HG02642 (cell line): ENCODE results near the gene XPO5.
"Not testable (repeated sequence)": the region's sequence is repeated elsewhere in the genome, so short reads cannot be mapped to it uniquely, and the experiment has no call there.

Source experiments
- ATAC-seq: cut with Tn5 transposase; IDR thresholded peaks from one replicate; pipeline ENCODE4 v1.9.1; 2021; ENCODE audit warnings: mild to moderate bottlenecking; ENCODE audit not compliant: unreplicated experiment, poor library complexity

XPO5 gene

DNA sequence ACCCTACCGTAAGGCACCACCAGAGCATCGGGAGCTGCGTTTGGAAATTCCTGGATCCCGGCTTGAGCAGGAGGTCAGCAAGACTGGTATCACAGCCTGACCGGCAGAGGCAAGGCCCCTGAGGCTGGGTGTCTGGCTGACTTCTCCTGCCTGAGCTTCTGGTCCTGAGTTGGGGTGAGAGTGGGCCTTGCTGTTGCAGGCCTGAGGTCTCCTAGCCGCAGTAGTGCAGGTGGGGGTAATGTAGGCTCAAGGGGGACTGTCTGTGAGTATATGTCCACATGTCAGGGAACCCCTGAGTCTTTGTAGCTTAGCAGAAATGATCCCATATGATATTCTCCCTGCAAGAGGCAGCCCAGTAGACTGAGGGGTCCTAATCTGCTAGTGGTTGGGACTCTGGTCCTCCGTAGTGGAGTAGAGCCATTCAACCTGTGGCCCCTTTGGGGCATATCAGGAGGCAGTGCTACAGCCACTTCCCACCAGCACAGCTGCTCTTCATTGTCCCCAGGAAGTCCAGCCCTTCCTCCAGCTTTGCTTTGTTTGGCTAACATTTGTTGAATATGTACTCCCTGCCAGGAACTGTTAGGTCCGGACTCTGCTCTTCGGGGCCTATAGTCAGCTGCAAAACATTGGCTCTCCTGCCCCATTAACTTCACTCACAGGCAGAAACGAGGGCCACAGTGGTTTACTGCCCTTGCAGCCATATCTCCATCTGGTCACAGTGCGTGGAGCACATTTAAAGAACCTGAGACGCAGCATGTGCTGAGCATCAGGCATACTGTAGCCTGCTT, 76.6 kb downstream of the XPO5 start:
- ATAC-seq: no peak

DNA sequence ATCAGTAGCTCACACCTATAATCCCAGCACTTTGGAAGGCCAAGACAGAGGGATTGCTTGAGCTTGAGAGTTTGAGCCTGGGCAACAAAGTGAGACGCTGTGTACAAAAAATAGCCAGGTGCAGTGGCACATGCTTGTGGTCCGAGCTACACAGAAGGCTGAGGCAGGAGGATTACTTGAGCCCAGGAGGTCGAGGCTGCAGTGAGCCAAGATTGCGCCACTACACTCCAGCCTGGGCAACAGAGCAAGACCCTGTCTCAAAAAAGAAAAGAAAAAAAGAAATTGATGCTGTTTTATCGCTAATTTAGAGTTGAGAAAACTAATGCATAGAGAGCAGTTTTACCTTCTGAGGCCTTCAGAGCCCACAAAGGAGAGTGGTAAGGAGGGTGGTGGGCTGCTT, 77.5 kb downstream of the XPO5 start:
- ATAC-seq: not testable (repeated sequence)

DNA sequence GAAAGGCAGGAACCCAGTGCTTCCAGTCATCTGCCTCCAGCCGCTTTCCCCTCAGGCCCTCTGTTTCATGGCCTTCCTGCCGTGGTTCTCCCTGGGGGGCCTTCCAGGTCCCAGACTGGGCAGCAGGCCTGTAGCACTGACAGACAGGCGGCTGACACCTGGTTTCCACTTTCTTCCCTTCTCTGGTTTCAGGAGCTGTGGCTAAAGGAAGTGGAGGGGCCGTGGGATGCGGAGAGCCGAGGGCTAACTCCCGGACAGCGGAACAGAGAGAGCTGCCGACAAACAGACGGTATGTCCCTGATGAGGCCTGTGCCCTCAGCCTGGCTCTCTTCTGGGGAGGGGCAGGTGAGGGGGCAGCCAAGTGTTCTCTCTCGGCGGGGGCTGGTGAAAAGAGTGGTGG, 78.1 kb downstream of the XPO5 start:
- ATAC-seq: no peak

DNA sequence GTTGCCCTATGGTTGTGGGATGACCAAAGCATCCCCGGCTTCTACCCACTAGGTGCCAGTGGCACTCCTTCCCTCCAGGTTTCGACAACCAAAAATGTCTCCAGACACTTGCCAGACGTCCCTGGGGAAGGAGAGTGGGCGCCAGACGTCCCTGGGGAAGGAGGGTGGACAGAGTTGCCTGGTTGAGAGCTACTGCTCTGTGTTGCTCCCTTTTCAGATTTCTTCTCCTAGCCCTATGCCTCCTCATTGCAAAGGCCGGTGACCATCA, 78.8 kb downstream of the XPO5 start:
- no peak for ATAC-seq

DNA sequence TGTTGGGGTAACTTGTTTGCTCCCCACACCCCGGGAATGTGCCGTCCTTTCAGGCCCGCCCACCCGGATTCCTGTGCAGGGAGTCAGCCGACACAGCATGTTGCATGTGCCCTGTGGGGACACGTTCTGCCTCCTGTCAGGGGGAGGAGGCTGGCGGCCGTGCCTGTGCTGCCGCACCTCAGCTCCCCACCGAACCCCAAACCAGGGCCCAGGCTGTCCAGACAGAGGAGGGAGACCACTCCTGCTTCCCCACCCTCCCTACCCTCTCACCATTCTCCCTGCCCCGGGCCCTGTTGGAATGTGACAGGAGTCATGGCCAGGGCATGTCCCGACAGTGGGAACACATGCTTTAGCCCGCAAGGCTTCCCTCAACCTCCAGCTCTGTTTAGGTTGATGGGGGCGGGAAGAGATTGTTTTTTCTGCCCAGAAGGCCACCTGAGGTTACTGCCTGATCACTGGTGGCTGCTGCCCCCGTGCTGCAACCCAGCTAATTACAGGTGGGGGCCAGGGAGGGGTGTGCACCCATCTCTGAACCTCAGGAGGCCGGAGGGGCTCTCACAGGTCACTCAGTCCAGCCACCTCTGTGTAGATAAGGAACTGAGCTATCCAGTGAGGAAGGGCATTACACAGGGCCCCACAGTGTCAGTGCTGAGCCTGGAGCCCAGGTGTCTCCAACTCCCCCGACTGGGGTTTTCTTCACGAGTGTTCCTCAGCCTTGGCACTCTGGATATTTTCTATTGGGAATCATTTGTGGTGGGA, 79.3 kb downstream of the XPO5 start:
- ATAC-seq: no peak

DNA sequence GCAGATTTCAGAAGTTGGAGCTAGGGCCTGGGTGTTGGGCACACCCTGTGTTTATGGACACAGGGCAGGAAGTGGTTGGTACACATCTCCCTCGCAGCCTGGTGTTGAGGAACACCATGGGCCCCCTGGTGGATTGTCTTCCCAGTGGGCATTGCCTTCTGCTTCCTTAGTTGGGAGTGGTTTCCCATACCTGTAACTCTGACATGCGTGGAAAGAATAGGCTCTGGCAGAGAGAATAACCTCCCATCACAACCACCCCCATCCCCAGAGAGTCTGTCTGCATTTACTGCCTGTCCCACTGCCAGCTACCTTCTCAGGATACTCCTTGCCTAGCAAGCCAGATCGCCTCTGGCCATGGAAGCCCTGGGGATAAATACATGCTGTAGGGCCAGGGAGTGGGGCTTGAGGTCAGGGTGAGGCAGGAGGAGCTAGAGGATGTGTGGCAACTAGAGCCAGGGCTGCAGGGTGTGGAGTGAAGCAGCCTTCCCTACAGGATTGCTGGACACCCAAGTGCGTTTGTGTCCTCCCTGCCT, 80.4 kb downstream of the XPO5 start:
- no peak for ATAC-seq

DNA sequence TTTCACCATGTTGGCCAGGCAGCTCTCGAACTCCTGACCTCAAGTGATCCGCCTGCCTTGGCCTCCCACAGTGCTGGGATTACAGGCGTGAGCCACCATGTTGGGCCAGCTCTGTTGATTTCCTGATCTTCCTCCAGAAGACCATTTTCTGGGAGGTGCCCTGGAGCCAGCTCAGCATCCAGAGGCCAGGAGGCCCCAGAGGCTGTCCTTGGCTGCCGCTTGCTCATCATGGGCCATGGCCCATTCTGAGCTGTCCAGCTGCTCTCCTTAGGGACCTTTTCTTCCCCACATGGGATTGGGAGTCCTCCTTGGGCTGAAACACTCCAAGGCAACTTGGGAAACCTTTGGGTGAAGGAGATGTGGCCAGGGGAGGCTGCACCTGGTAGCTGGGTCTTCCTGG, 81.1 kb downstream of the XPO5 start:
- ATAC-seq: no peak

DNA sequence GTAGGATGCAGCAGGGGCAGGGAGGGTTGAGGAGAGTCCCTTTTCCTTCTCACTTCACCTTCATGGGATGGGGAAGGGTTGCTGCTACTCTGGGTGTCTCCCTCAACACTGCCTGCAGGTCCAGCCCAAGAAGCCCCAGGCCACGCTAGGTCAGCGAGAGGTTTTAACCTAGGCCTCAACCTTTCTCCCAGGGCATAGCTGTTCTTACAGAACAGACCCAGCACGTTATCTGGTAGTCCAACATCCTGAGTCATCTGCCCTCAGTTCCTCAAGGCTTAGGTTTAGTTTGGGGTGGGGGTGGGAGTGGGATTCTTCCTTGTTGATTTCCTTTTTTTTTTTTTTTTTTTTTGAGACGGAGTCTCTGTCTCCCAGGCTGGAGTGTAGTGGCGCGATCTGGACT, 81.5 kb downstream of the XPO5 start:
- ATAC-seq: no peak

DNA sequence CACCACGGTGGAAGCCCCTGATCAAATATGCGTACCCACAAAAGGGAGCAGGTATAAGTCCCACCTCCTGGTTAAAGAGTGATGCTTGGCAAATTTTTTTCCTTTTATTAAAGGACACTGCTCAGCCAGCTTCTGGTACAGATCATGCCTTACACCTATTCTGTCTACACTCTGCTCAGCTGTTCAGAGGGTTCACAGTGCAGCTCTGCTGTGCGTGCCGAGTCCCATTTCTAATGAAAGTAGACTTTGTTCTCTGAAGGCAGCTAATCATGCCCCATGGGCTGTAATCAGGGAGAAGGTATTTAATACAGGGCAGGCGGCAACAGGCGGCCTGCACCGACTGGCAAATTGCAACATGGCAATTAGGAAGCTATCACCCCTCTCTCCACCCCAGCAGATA, 82.0 kb downstream of the XPO5 start:
- ATAC-seq: no peak

DNA sequence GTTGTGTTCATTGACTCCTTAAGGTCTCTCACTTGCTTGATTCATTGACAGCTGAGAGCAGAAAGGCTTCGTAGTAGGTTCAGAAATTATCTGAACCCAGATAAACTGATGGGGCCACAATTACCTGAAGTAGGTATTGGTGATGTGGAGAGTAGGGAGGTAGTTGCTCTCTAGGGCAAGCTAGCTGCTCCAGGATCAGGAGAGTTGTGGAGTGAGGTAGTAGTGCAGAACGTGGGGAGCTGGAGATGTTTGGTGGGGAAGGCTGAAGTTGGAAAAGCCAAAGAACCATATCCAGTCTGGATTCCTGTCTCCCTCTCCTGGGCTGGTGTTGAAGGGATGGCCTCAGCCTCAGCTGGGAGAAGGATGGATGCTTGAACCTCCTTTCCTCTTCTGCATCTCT, 82.6 kb downstream of the XPO5 start:
- no peak for ATAC-seq

DNA sequence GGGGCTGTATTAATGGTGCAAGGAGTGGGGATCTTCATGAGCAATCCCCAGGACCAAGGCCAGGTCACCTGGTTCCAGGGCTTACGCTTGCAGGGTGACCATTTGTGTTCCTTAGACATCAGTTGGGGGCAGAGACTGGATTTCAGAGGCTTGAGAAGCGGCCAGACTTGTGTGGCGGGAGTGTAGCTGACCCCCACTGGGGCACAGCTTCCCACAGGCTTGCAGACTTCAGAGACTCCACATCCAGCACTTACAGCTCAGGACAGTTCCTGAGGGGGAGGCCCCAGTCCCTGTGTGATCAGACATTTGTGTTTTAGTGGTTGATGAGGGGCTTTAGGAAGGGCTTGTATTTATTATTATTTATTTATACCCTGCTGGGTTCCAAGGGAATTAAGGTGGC, 83.2 kb downstream of the XPO5 start:
- no peak for ATAC-seq

DNA sequence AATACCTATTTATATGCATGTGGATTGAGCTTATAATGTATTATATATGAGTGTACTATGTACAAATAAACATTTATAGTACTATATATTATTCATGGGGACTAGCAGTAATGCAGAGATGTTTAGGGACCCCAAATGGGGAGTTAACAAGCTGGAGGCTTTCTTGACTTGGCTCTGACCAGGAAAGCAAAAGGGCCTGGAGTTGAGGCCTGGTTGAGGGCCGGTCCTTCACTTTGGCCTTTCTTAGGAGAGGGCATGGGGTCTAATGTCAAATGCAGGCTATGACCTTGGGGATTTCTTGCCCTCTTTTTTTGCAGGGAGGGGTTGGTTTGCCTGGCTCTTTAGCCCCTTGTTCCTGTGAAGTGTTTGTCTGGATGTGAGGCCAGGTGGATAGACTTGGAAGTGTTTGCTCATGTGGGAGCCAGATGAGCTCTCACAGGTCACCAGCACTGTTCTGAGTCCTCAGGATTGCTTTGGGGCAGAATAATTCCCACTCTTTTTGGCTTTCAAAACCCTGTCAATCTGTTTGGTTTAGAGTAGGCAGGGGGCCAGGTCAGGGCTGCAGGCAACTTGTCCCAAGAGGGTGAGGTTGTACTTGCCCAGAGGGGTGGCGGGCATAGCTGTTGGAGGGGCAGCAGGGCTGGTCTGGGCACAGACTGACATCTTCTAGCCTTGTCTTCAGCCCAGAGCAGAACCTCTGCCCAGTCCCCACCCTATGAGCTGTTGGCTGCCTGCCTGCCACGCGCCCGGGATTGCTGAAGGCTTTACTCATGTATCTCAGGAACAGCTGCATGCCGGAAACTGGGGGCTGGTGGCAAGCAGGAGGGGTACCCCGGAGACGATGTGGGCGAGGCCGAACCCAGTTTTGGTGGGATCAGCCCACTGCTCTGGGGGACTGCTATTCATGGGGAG, 83.8 kb downstream of the XPO5 start:
- no peak for ATAC-seq

DNA sequence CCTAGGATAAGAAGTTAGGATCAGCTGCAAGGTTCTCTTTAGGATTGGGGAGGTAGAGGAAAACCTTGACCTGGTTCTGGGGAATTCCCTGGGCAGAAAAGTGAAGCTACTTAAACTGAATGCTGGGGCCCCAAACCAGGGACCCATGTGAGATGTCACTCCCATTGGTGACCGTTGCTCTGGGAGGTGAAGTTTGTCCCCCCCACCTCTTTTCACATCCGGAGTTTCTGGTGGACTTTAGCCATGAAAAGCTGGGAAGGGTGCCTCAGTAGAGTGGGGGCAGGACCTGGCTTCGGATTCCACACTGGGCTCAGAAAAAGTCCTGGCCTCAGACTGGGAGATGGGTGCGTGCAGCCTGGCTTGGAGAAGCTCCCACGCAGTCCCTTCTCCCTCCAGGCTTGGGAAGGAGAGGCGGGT, 85.3 kb downstream of the XPO5 start:
- ATAC-seq: no peak

DNA sequence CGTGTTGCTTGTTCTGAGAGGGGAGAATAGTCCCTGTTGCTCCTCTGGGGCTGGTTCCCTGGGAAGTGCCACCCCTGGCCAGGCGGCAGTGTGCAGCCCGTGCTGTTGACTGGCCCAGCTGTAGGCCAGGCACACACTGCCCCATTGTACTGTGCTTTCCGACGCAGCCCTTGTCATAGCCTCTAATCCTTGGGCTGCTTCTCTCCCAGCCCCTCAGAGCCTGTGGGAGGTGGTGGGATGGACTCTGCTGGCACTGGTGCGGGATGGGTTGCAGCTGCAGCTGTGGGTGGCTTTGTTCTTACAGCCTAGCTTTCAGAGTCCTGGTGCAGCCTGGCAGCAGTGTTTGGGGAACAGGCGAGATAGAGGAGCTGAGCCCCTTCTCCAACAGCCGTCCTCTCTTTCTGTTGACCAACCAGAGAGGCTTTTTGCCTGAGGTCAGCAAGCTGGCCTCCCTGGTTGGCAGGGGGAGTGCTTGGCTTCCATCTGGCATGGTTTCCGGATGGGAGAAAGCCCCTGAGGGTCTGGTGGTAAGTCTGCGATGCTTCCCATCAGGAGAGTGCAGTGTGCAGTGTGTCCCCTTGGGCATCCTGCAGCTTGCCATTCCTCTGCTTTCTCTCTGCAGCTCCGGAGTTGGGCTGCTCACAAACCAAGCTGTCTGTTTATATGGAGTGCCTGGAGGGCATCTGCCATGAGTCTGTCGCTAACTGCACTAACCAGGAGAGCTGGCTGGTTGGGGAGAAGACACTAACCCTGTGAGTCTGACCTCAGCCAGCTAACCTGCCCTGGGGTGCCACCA, 86.4 kb downstream of the XPO5 start:
- ATAC-seq: no peak

DNA sequence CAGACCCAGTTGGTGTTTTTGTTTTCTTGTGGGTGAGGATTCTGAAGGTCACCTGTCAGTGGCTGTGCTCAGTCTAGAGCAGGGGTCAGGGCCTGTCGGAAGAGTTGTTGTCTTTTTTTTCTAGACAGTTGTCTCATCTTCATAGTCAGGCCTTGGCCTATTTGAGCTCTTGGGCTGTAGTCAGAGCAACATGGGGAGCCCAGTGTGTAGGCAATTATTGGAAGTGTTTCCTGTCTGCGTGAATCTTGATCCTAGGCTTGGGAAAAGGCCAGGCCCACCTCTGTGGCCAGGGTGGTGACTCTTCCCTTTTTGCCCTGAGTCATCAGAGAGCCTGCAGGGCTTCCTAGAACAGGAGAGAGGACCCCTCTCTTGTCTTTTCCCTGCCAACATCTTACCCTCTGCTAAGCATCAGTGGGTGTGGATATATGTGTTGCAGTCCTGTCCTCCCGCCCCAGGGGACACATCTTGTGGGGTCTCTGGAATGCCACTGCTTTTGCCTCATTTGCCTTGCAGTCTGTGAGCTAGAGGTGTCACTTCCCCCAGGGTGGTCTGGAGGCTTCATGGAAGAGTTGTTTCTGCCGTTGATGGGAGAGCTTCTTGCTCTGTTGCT, 87.1 kb downstream of the XPO5 start:
- no peak for ATAC-seq

DNA sequence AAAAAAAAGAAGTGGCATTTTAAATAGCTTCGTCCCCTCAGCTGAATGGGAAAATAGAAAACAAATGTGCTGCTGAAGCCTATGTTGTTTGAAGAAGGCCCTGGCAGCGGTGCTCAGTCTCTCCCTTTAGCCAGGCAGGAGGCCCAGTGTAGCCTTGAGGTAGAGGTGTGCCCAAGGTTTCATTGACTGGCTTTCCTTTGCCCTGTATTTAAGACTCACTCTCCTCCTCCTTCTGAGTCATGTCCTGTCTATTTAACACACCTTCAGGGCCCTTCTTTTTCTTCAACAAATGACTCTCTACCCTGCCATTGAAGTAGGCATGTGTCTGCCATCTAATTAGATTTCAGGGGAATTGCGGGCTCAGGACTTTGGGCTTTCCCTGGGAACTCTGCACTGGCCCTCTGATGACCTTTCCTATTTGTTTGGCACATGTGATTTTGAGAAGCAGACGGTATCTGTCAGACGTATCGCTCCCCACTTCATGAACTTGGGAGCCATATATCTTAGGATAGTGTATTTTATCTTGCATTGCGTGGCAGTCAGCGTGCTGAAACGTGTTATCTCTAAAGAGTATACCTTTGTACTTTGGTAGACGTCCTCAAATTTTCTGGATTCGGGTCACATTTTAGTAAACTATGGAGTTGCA, 94.1 kb downstream of the XPO5 start:
- no peak for ATAC-seq

DNA sequence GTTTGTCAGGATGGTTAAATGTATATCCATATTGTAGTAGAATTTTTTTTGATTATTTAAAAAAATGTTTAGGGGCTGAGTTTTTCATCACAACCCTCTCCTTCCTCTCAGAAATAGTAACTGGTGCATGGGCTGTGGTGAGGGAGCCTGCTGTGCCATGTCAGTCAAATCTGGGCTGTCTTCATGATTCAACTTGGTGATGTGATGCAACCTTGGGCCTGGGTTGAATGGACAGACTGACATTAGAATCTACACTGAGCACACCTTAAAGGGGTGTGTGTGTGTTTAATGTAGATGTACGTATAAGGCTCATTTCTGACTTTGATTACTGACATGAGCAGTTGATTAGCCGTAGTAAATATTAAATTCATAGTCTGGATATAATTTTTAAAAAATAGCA, 94.8 kb downstream of the XPO5 start:
- no peak for ATAC-seq

DNA sequence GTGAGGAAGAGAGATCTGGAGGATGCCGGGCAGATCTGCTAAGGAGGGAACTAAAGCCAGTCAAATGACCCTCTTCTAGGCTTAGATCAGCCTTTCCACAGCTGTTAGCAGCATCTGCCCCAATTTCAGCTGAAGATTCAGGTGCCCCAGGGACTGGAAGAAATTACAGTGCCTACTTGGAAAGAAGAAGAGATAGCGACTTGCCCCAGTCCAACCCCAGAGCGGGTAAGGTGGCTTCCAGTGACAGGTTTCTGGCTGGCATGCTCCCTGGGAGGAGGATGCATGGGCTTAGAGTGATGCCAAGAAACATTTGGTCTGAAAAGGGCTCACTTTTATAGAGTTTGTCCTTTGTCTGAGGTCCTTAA, 97.8 kb downstream of the XPO5 start:
- ATAC-seq: no peak
